GM19240 (cell line): ENCODE measurements around the gene TXNDC8.
"Not testable (repeated sequence)": the region's sequence is repeated elsewhere in the genome, so short reads cannot be mapped to it uniquely, and the experiment has no call there.

Experiments
- DNase-seq: peaks from one replicate; pipeline ENCODE4 v3.0.0; 2011; ENCODE audit warnings: low spot score; ENCODE audit not compliant: insufficient read length

The TXNDC8 gene

GRCh38 chr9:110337727-110338126 lies at the start of gene TXNDC8:
Gene TXNDC8, minus strand, starts transcription at chr9:110337863.
- no peak for DNase-seq

GRCh38 chr9:110383491-110383890 lies 45.8 kb upstream of the TXNDC8 start:
- no peak for DNase-seq

- DNase-seq = no peak
Measured at GRCh38 chr9:110382731-110383130, 45.1 kb upstream of the TXNDC8 start.

GRCh38 chr9:110371411-110372007 lies 33.8 kb upstream of the TXNDC8 start:
- no peak for DNase-seq

GRCh38 chr9:110370315-110370714 lies 32.7 kb upstream of the TXNDC8 start:
- DNase-seq = no peak

- DNase-seq = no peak
Measured at GRCh38 chr9:110364451-110364850, 26.8 kb upstream of the TXNDC8 start.

- DNase-seq = not testable (repeated sequence)
Measured at GRCh38 chr9:110358992-110359391, 21.3 kb upstream of the TXNDC8 start.

GRCh38 chr9:110357505-110357904 lies 19.8 kb upstream of the TXNDC8 start:
- no peak for DNase-seq

GRCh38 chr9:110356639-110357395 lies 19.2 kb upstream of the TXNDC8 start:
- no peak for DNase-seq

GRCh38 chr9:110355911-110356310 lies 18.2 kb upstream of the TXNDC8 start:
- DNase-seq = no peak

- DNase-seq = no peak
Measured at GRCh38 chr9:110351009-110351467, 13.4 kb upstream of the TXNDC8 start.

GRCh38 chr9:110346325-110346724 lies 8.7 kb upstream of the TXNDC8 start:
- DNase-seq = no peak

GRCh38 chr9:110344821-110345220 lies 7.2 kb upstream of the TXNDC8 start:
- DNase-seq = no peak

- no peak for DNase-seq
Measured at GRCh38 chr9:110343551-110343950, 5.9 kb upstream of the TXNDC8 start.

- DNase-seq = no peak
Measured at GRCh38 chr9:110340306-110340705, 2.6 kb upstream of the TXNDC8 start.

- no peak for DNase-seq
Measured at GRCh38 chr9:110338143-110338542, 480 bp upstream of the TXNDC8 start.

- DNase-seq = no peak
Measured at GRCh38 chr9:110336363-110336762, 1.3 kb downstream of the TXNDC8 start.

GRCh38 chr9:110334871-110335270 lies 2.8 kb downstream of the TXNDC8 start:
- no peak for DNase-seq

- DNase-seq = no peak
Measured at GRCh38 chr9:110334183-110334582, 3.5 kb downstream of the TXNDC8 start.

GRCh38 chr9:110332766-110333165 lies 4.9 kb downstream of the TXNDC8 start:
- DNase-seq = no peak

GRCh38 chr9:110330484-110331105 lies 7.1 kb downstream of the TXNDC8 start:
- no peak for DNase-seq

- DNase-seq = no peak
Measured at GRCh38 chr9:110329639-110330230, 7.9 kb downstream of the TXNDC8 start.
